AG04450 (cell line): ENCODE measurements around the gene ADARB2. TPM values are rescaled to one million over a fixed set of nuclear protein-coding genes. Genes with fewer than 3 reads are reported as not detected.

Experiments
- CTCF ChIA-PET: fragments of 300-600, 350-600 bp; formaldehyde crosslinking; extraction: SDS; loops from one replicate; lab custom pipeline; 2022; ENCODE audit warnings: antibody characterized with exemption, inconsistent platforms; lab: Charles Lee
- POLR2A ChIA-PET: fragments of 350-600 bp; formaldehyde crosslinking; extraction: SDS; loops from one replicate; lab custom pipeline; 2021; ENCODE audit warnings: antibody characterized with exemption, inconsistent platforms; lab: Yijun Ruan, JAX
- DNase-seq: peaks from one replicate; pipeline ENCODE4 v3.0.0-alpha.2; 2011; ENCODE audit warnings: low read depth, low spot score
- H3K27ac ChIP-seq: one replicate; pipeline ENCODE4 v1.5.1; 2012; ENCODE audit warnings: low read depth, low read length, control low read depth
- H3K27me3 ChIP-seq: one replicate; pipeline ENCODE4 v1.6.0; 2012; ENCODE audit warnings: low read length; ENCODE audit not compliant: control insufficient read depth, insufficient read depth
- H3K4me3 ChIP-seq: 2 replicates; pipeline ENCODE4 v1.5.1; 2011; ENCODE audit warnings: mild to moderate bottlenecking, low read depth, low read length, control low read depth
- H3K9me3 ChIP-seq: 2 replicates; pipeline ENCODE4 v1.5.1; 2012; ENCODE audit warnings: low read length; ENCODE audit not compliant: control insufficient read depth, insufficient read depth
- CTCF ChIP-seq: IDR thresholded peaks from 2 replicates; pipeline ENCODE4 v1.5.1; 2011; ENCODE audit warnings: low read depth, low read length, control low read depth, inconsistent platforms
- polyA plus RNA-seq: library from polyadenylated mRNA; depleted of rRNA; stranded (reverse); fragments of >200 nt; gene quantifications from 2 replicates; pipeline ENCODE4 v1.2.3, GENCODE V29; 2011

The ADARB2 gene
- polyA plus RNA-seq, 1 experiment = not detected

DNA sequence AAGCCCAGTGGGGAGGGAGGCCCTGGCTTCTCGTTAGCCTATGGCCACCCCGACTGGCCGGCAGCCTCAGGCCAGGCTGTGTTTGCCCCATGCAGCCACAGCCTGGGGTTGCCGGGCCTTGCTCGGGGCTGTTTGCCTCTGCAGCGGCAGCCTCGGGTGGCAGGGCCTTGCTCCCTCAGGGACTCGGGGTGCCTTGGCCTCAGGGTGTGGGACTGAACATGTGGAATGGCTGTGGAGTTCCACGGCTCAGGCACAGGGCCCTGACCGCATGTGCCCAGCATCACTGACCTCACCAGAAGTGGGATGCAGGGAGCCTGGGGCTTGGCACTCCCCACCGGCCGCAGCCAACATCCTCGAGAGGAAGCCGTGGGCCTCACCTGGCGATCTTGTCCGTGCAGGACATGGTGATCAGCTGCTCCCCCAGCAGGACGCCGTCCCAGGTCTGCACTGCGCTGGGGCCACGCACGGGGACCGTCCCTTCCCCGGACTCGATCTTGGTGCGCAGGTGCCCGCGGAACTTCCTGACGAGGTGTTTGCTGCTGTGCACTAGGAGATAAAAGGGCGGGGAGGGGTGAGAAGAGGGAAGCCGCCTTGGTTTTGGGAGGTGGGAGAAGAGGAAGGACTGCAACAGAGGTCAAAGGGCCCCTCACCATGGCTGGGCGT, 520.6 kb downstream of the ADARB2 start:
- no peak for TF ChIP-seq CTCF
- CTCF ChIA-PET = no interaction called here
- H3K9me3 ChIP-seq = peaks cover 59% of the 10 kb centered on the region
- DNase-seq = no peak
- POLR2A ChIA-PET = no interaction called here
- no peak overlapping the region for H3K27ac ChIP-seq
- no peaks in the 10 kb centered on the region for H3K27me3 ChIP-seq
- no peak overlapping the region for H3K4me3 ChIP-seq

- Histone ChIP-seq H3K27ac (no peak overlapping the region), H3K4me3 (no peak overlapping the region), H3K27me3 (no peaks in the 10 kb centered on the region), H3K9me3 (peaks cover 59% of the 10 kb centered on the region)
- DNase-seq = no peak
- no peak for TF ChIP-seq CTCF
- ChIA-PET CTCF (no interaction called here), POLR2A (no interaction called here)
These were observed 521.3 kb downstream of the ADARB2 start for GRCh38 chr10:1215862-1216573.

- Histone ChIP-seq H3K27me3 (no peaks in the 10 kb centered on the region), H3K4me3 (no peak overlapping the region), H3K9me3 (peaks cover 65% of the 10 kb centered on the region), H3K27ac (no peak overlapping the region)
- DNase-seq = no peak
- TF ChIP-seq CTCF = no peak
- POLR2A ChIA-PET = no interaction called here
- CTCF ChIA-PET = no interaction called here
These were observed 522.3 kb downstream of the ADARB2 start for GRCh38 chr10:1214882-1215540.

DNA sequence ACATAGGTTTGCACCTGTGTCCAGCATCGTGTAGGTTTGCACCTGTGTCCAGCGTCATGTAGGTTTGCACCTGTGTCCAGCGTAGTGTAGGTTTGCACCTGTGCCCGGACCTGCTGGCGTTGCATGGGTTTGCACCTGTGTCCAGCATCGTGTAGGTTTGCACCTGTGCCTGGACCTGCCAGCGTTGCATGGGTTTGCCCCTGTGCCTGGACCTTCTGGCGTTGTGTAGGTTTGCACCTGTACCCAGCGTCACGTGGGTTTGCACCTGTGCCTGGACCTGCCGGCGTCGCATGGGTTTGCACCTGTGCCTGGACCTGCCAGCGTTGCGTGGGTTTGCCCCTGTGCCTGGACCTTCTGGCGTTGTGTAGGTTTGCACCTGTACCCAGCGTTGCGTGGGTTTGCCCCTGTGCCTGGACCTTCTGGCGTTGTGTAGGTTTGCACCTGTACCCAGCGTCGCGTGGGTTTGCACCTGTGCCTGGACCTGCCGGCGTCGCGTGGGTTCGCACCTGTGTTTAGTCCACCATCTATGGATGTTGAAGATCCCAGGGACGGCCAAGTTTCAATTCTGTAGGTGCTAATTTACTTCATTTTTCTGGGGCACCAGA, 523.2 kb downstream of the ADARB2 start:
- Histone ChIP-seq H3K27me3 (no peaks in the 10 kb centered on the region), H3K27ac (no peak overlapping the region), H3K4me3 (no peak overlapping the region), H3K9me3 (peaks cover 69% of the 10 kb centered on the region)
- ChIA-PET CTCF (no interaction called here), POLR2A (no interaction called here)
- TF ChIP-seq CTCF = no peak
- no peak for DNase-seq
